HG03460 (cell line): ENCODE measurements around the gene CPNE7.
"Not testable (repeated sequence)": the region's sequence is repeated elsewhere in the genome, so short reads cannot be mapped to it uniquely, and the experiment has no call there.

Source experiments
- ATAC-seq: cut with Tn5 transposase; IDR thresholded peaks from one replicate; pipeline ENCODE4 v1.9.1; 2021; ENCODE audit not compliant: unreplicated experiment

The CPNE7 gene

DNA sequence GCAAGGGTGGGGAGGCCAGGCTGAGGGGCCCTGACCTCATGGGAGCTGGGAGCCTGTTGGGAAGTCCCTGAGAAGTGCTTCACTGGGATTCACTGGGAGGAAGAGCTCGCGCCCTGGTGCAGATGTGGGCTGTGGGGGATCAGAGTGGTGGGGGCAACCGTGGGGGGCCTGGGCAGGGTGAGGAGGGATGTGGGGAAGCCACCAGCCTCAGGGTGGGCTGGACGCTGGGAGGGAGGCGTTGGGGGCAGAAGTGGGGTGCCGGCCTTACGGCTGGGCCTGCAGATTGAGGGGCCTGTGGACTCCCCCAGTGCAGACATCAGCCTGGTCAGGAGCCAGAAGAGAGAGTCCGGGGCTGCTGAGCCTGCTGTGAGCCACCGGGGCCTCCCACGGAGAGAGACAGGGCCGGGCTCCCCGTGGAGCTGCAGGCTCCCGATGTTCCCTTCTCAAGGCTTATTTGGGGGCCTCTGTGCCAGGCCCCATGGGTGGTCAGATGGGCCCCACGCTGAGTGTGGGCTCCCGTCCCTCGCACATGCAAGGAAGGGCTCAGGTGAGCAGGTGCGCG, 45.7 kb downstream of the CPNE7 start:
- ATAC-seq = no peak

DNA sequence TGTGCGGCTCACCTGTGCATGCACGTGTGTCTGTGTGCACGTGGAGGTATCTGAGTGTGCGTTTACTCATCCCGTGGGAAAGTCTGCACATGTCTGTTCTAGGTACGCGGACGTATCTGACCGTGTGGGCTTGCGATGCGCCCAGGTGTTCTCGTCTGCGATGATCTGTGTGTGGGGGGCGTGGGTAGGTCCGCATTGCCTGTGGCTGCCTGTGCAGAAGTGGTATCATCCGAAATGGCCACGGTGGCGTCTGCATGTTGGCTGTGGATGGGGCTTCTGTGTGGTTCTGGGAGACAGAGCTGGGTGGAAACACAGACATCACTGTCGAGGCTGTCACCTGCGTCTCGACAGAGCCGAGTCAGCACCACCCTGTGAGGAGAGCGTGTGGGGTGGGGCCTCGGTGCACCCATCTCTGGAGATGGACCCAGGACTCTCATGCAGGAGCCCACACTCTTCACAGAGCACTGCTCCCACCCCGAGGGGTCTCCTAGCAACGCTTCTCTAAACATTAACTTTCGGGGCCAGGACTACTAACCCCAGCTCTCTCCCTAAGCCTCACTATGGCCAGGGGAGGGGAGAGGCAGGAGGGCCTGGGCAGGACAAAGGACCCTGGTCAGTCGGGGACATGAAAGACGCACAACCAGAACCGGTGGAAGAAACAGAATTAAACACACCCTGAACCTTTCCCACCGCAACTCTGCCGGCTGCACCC, 46.3 kb downstream of the CPNE7 start:
- ATAC-seq = no peak

DNA sequence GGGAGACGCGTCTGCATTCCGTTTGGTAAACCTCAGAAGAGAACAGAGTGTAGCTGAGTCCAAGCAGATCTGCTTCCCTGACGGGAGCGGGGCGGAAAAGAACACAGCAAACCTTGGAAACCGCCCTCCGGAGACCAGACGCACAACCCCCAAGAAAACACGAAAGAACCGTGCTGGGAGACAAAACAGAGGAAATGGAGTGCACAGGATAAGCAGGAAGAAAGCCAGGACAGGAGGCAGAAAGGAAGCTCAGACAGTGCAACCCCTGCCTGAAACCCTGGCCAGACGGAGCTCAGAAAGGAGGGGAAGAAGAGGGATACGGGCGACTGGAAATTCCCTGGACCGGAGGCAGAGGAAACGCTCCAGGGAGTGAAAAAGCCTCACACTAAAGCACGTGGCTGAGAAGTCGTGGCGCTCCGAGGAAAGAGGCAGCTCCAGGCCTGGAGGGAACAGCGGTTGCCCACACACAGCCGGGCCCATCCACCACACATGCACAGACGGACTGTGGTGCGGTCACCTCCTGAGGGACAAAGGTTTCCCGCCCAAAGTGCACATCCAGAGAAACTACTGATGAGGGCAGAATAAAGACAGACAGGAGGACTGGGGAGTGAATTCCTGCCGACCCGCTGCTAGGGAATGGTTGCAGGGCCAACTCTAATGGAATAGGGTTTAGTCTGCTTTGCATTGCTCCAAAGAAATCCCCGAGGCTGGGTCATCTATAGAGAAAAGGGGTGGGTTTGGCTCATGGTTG, 48.1 kb downstream of the CPNE7 start:
- ATAC-seq = no peak

DNA sequence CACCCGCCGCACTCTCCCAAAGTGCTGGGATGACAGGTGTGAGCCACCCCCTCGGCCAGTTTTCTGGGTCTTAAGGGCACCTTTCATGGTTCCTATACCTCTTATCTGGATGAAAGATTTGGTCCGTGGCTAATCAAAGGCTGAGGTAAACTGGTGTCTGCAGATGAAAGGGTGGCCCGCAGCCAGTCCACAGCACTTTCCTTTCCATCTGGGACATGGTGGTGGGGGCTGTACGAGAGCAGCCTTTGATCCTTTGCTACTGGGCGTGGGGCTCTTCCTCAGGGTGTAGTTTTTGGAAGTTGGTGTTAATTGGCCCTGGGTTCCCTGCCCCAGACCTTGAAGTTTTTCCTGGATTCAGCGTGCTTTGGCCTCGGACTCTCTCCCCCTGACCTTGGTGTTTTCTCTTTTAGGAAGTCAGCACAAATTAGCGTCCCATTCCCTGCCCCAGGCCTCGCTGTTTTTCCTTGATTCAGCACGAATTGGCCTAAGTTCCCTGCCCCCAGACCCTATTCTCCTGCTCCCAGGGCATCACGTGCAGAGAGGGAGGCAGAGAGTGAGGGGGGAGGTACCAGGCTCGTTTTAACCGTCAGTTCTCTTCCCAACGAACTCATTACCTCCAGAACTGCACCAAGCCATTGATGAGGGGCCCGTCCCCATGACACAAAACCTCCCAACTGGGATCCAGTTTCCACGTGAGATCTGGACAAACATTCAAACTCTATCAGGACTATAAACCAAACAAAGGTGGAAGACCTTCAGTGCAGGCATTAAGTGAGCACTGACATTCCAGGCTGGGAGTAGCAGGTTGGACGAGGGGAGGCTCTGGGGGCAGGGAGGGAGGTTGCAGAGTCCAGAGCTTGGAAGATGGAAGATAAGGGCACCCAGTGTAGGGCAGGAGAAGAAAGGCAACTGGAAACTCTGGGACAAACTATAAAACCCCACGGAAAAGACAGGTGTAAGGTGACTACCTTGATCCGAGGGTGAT, 49.5 kb downstream of the CPNE7 start:
- no peak for ATAC-seq

DNA sequence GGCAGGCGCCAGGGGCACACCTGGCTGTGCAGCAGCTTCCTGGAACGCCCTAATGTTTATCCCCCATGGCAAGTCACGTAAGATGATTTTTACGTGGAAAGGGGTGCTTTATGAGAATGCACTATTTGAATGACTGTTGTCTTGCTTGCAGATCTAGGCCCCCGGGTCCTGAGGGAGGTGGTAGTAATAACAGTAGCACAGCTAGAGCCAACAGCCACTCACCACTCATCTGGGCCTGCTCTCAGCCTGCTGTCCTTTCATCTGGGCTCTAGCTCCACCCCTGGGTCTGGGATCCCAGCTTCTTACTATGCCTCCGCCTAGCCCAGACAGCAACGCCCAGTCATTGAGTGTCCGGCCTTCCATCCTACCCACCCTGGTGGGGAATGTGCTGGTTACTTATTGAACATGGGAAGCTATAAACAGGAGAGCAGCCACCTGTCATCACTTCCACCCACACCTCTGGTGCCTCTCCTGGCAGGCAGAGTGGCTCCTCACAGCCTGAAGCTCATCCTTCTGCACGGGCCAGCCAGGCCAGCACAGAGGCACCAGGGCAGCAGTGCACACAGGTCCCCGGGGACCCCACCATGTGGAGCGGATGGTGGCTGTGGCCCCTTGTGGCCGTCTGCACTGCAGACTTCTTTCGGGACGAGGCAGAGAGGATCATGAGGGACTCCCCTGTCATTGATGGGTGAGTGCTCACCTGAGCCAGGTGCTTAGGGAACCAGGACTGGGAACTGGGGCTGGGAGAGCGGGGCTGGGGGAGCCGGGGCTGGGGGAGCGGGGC, 54.5 kb downstream of the CPNE7 start:
- no peak for ATAC-seq

DNA sequence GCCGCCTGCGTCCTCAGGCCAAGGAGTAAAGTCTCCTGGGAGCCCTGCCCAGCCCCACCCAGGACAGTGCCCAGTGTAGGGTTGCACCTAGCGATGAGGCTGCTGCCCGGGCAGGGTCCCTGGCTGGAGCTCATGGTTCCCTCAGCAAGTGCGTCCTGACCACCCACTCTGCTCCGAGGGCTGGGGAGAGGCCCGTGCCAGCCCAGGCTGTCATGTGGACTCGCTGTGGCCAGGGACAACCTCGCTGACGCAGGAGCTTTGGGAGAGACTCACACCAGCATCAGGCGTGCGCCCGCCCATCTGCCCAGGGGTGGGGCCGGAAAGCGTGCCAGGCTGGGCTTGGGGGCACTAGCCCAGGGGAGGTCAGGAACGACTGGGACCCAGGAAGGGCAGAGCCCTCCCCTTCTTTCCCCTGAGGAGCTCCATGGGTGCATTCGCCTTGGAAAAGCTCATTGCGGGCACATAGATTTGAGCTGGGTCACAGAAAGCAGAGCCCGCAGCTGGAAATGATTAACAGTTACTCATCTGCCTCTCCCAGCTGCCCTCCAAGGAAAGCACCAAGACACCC, 57.6 kb downstream of the CPNE7 start:
- ATAC-seq = no peak

DNA sequence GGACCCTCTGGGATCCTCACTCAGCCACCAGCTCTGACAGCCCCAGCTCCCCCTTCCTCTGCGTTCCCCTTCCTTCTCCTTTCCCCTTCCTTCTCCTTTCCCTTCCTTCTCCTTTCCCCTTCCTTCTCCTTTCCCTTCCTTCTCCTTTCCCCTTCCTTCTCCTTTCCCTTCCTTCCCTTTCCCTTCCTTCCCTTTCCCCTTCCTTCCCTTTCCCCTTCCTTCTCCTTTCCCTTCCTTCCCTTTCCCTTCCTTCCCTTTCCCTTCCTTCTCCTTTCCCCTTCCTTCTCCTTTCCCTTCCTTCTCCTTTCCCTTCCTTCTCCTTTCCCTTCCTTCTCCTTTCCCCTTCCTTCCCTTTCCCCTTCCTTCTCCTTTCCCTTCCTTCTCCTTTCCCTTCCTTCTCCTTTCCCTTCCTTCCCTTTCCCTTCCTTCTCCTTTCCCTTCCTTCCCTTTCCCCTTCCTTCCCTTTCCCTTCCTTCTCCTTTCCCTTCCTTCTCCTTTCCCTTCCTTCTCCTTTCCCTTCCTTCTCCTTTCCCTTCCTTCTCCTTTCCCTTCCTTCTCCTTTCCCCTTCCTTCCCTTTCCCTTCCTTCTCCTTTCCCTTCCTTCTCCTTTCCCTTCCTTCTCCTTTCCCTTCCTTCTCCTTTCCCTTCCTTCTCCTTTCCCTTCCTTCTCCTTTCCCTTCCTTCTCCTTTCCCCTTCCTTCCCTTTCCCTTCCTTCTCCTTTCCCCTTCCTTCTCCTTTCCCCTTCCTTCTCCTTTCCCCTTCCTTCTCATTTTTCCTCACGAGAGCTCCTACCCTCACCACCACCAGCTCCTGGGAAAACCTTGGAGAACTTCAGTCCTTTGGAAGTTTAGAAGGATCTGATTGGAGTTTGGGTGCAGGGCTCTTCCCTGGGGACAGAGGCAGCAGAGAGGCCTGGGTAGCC, 59.2 kb downstream of the CPNE7 start:
- not testable (repeated sequence) for ATAC-seq

DNA sequence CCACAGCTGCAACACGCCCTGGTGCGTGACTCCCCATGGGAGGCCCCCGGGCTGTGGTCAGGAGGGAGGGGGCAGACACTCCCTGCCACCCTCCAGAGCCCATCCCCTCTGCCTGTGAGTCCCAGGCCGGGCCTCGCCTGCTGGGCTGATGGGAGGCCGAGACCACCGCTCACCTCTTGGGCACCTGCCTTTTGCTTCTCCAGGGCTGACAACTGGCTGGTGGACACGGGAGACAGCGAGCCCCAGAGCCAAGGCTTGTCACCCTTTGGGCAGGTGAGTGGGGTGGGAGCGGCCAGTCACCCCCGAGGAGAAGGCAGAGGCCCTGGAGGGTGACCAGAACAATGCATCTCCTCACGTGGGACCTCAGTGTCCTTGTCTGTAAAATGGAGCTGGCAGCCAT, 61.1 kb downstream of the CPNE7 start:
- ATAC-seq = no peak

DNA sequence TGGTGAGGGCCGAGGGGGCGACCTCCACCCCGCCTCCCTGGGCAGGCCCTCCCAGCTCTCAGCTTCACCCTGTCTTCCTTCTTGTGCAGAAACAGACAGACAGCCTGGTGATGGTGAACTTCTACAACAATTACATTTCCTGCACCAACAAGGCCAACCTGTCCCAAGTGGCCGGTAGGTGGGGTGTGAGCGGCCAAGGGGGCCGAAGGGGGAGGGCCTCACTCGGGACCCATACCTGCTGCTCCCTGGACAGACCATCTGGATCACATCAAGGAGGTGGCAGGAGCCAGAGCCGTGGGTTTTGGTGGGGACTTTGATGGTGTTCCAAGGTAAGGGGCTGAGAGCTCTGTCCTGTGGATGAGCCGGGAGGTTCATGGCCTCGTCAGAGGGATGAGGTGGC, 61.8 kb downstream of the CPNE7 start:
- ATAC-seq = no peak

DNA sequence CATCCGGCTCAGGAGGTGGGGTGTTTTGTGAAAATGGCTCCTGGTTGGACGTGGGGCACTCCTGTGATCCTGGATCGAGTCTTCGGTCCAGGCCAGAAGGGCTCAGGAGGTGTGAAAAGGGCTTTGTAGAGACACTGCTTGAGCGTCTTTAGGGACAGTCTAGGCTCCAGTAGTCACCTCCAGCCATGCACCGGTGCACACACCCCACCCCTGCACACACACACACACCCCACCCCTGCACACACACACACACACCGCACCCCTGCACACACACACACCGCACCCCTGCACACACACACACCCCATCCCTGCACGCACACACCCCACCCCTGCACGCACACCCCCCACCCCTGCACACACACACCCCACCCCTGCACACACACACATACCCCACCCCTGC, 62.9 kb downstream of the CPNE7 start:
- no peak for ATAC-seq

DNA sequence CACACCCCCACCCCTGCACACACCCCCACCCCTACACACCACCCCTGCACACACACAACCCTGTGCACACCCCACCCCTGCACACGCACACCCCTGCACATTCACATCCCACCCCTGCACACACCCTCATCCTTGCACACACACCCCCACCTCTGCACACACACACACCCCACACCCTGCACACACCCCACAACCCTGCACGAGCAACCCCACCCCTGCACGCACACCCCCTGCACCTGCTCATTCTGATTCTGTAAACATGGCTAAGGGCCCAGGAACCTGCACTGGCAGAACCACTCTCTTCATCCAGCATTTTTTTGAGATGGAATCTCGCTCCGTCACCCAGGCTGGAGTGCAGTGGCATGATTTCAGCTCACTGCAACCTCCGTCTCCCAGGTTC, 63.8 kb downstream of the CPNE7 start:
- ATAC-seq = no peak

DNA sequence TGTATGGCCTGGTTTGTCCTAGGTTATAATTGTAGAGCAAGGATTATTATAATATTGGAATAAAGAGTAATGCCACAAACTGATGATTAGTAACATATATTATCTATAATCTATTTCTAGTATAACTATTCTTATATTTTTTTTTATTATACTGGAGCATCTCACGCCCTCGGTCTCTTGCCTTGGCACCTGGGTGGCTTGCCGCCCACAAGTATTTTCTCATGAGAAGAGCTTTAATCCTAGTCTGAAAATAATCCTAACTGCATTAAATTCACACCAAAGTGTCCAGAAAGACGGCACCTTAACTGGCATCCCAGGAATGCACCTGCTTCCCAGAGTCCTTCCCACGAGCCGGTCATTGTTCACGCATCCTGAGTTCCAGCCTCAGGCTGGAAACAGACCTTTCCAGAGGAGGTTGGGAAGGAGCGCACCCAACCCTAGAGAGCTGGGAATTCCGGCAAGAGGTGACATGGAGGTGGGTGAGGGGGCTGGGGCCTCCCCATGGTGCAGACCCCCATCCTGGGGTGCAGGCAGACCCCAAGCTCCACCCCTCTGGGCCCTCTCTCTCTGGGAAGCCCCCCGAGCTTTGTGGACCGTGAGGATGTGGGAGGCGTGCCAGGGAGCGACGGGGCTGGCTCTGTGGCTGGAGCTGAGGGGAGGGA, 66.0 kb downstream of the CPNE7 start:
- no peak for ATAC-seq

DNA sequence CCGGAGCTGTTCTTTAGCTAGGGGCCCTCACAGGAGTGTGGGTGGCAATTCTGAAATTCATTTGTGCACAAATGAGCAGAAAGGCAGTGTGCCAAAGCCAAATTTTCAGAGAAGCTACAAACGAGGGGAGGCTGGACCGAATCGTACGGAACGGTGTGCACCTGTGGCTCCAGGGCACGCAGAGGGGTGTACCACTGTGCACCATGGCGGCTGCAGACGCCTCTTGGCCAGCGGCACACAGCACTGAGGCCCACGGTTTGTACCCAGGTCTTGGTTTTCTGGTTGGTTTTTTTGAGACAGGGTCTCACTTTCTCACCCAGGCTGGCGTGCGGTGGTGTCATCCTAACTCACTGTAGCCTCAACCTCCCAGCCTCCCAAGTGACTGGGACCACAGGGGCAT, 67.0 kb downstream of the CPNE7 start:
- ATAC-seq = no peak

DNA sequence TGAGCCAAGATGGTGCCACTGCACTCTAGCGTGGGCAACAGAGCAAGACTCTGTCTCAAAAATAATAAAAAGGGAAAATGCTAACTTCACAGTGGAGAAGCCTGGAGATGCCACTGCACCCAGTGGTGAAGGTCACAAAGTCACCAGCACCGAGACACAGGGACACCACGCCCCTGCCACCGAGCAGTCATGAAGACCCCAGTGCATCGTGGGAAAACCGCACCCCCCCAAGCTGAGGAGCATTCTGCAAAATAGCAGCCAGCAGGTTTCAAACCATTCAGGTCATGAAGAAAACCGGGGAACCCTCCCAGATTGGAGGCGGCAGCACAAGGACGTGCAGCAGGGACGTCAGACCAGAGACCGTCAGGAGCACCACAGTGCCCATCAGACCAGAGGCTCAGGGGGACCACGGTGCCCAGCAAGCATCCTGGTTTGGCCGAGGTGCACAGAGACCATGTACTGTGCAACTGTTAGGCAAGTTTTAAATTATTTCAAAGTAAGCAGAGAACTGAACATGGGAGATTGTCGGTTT, 68.3 kb downstream of the CPNE7 start:
- no peak for ATAC-seq

DNA sequence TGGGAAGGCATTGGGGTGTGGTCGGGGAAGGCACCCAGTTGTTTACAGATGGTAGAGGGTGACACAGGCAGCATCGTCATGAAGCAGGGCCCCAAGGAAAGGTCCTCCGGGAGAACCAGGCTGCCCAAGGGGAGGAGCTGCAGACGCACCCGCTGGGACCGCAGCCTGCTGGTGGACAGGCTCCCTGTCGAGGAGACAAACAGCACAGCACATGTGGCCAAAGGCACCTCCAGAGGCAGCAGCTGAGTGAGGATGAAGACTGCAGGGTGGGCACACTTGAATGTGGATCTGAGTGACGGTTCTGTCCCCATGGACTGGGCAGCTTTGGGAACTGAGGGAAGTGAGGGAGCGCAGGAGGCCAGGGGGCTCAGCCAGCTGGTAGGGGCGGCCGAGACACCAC, 69.6 kb downstream of the CPNE7 start:
- ATAC-seq = no peak

DNA sequence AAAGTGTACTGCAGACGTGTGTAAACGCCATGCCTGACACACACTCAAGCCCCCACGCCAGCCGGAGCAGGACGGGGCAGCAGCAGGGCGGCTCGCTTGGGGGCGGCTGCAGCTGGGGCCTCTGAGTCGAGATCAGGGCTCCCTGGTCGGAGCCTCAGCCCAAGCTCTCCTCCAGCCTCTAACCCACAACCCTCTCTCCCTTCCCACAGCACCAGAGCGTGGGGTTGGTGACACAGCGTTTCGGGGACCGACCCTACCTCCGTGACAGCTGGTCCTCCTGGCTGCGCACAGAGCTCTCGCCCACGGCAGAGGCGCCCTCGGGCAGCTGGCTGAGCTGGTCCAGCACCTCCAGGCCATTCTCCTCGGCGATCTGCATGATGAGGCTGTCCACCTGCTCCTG, 70.7 kb downstream of the CPNE7 start:
- no peak for ATAC-seq
